Measurements from ENCODE around the gene GRID1. TPM values are rescaled to one million over a fixed set of nuclear protein-coding genes. Genes with fewer than 3 reads are reported as not detected.

The GRID1 gene
- total and polyA plus RNA-seq, 9 of the 15 experiments (the other 6 are each of a cell fraction or from before 2014, with no cell fraction given) = 0.01 to 7.2 (median 1.2) TPM

- TF ChIP-seq, protein P1, sequence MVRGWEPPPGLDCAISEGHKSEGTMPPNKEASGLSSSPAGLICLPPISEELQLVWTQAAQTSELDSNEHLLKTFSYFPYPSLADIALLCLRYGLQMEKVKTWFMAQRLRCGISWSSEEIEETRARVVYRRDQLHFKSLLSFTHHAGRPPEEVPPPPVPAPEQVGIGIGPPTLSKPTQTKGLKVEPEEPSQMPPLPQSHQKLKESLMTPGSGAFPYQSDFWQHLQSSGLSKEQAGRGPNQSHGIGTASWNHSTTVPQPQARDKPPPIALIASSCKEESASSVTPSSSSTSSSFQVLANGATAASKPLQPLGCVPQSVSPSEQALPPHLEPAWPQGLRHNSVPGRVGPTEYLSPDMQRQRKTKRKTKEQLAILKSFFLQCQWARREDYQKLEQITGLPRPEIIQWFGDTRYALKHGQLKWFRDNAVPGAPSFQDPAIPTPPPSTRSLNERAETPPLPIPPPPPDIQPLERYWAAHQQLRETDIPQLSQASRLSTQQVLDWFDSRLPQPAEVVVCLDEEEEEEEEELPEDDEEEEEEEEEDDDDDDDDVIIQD (CRISPR knock-in tag; IDR thresholded peaks at IDR 0.05) = no peak
- TF ChIP-seq HMGN3 (IDR thresholded peaks at IDR 0.05; ENCODE audit: borderline replicate concordance, extremely low read depth, insufficient read length, low read depth, low read length) = no peak
These were observed 97.3 kb downstream of the GRID1 start (continued) for GRCh38 chr10:86269332-86269731.

DNA sequence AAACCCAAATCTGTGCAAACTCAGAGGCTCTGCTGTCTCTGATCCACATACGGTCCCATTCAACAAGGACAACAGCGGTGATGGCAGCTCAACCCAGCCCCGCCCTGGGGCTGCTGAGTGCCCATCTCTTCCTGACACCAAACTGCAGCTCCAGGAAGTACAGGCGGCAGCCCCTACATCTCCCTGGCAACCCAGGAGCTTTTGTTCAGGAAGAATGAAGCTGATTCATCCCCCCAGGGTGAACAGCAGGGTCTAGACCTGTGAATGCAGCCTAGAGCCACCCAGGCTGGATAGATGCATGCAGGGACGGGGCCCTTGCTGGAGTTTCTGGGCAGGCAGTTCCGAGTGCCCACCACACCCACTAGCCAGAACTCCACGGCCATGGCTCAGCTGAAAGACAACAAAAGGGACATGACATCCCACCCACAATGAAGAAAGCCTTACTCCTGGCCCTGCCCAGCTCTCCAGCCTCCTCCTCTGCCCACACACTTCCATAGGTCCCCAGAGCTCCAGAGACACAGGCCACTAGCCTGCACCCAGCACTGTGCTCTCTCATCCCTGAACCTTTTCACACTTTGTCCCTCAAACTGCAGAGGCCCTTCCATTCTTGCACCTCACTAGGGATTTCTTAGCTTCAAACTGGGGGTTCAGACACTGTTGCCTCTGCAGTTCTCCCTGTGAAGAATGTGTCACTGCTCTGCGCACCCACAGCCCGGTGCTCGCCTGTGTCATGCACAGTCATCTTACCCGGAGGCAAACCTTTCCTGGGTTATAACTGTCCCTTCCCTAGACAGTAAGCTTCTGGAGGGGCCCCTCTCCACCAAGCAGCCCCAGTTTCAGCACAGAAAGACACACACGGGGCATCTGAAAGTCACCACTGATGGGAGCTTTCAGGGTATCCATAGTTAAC, 99.1 kb downstream of the GRID1 start:
- H3K9me3 ChIP-seq (replicated peaks; ENCODE audit: control insufficient read depth, insufficient read depth, low read depth, low read length) = no peaks in the 10 kb centered on the region
- H3K4me2 ChIP-seq (ENCODE audit: insufficient read depth, low read length) = no peak overlapping the region
- in situ Hi-C loops (cut with MboI) = loop anchor here (10.0 kb wide), 1 partner anchor 107 kb away; no protein-coding TSS in a partner anchor
- H3K27ac ChIP-seq (ENCODE audit: extremely low read depth, low read depth, low read length) = no peak overlapping the region
- no peaks in the 10 kb centered on the region for H3K9me1 ChIP-seq (ENCODE audit: control insufficient read depth, insufficient read depth, low read length)
- H2AFZ ChIP-seq (ENCODE audit: low read depth, low read length) = no peak overlapping the region
- DNase-seq (ENCODE audit: extremely low read depth in 1 of 4, low spot score in 3 of 4) (no peak), ATAC-seq (no peak), FAIRE-seq (no peak)
- no peaks in the 10 kb centered on the region for H3K36me3 ChIP-seq (ENCODE audit: control insufficient read depth, insufficient read depth, low read length)
- peaks cover 0 to 4% of the 10 kb centered on the region in 2 experiments; a peak in 1 of 5 replicates for H3K4me1 ChIP-seq (replicated peaks in 1 of 2; ENCODE audit: control insufficient read depth in 2 of 2, insufficient read depth in 2 of 2, low read length in 2 of 2)
- ChIA-PET POLR2A (no interaction called here), CTCF (ENCODE audit: low intra/inter-chr PET ratio) (no interaction called here)
- H3K79me2 ChIP-seq (ENCODE audit: control insufficient read depth, insufficient read depth, low read length) = no peaks in the 10 kb centered on the region
- WGBS (ENCODE audit: insufficient coverage, low coverage, missing lambda C conversion rate) = 0% methylated on average over 9 of the region's 12 CpGs
- TF ChIP-seq SNAPC5 (CRISPR knock-in tag; IDR thresholded peaks at IDR 0.05) (no peak), JUND (IDR thresholded peaks at IDR 0.05; ENCODE audit: borderline replicate concordance, low read depth, low read length) (no peak), JUND (tag; IDR thresholded peaks at IDR 0.05; ENCODE audit: borderline replicate concordance, low read depth, low read length) (no peak), SMARCB1 (IDR thresholded peaks at IDR 0.05; ENCODE audit: insufficient read length, low read depth) (no peak), SMAD3 (CRISPR knock-in tag; conservative IDR thresholded peaks at IDR 0.05) (no peak), ZZZ3 (IDR thresholded peaks at IDR 0.05) (no peak), EHMT2 (IDR thresholded peaks at IDR 0.05) (no peak)
- intact Hi-C loops (cut with micrococcal nuclease) = no loop called here
- no peak overlapping the region for H3K9ac ChIP-seq (ENCODE audit: insufficient read depth in 1 of 2, low read depth in 2 of 2, low read length in 2 of 2)
- H4K20me1 ChIP-seq (replicated peaks; ENCODE audit: control insufficient read depth, insufficient read depth, low read length) = no peaks in the 10 kb centered on the region
- BruUV-seq (replicated peaks) = no TSS peak
- peaks cover 0 to 6% of the 10 kb centered on the region in 2 experiments; a peak in 1 of 5 replicates for H3K27me3 ChIP-seq (ENCODE audit: control insufficient read depth in 2 of 2, insufficient read depth in 2 of 2, low read length in 2 of 2)
- H3K4me3 ChIP-seq = no peak overlapping the region
